MM.1S (cell line): ENCODE measurements around the gene ARL6IP5.

Experiments
- DNase-seq: peaks from one replicate; pipeline ENCODE4 v3.0.0-alpha.2; 2015
- H2AFZ ChIP-seq: fragments of 300-600 bp; sonication (generic); 2 replicates; pipeline ENCODE4 v1.6.0; 2016; ENCODE audit warnings: antibody characterized with exemption, low read length
- H3F3A ChIP-seq: fragments of 300-600 bp; sonication (generic); 2 replicates; pipeline ENCODE4 v1.6.1; 2016; ENCODE audit warnings: mild to moderate bottlenecking, antibody characterized with exemption, low read length, moderate library complexity, mixed read lengths; ENCODE audit not compliant: insufficient read depth
- H3K27ac ChIP-seq: fragments of 300-600 bp; sonication (generic); 2 replicates; pipeline ENCODE4 v1.5.1; 2016; ENCODE audit warnings: mild to moderate bottlenecking, low read length
- H3K27me3 ChIP-seq: fragments of 300-600 bp; sonication (generic); replicated peaks from 2 replicates; pipeline ENCODE4 v1.6.0; 2016; ENCODE audit warnings: low read length; ENCODE audit not compliant: insufficient read depth
- H3K36me3 ChIP-seq: fragments of 300-600 bp; sonication (generic); replicated peaks from 2 replicates; pipeline ENCODE4 v1.6.1; 2016; ENCODE audit warnings: mild to moderate bottlenecking, low read length, mixed read lengths; ENCODE audit not compliant: insufficient read depth
- H3K4me1 ChIP-seq: fragments of 300-600 bp; sonication (generic); 2 replicates; pipeline ENCODE4 v1.6.1; 2016; ENCODE audit warnings: low read length, mixed read lengths
- H3K4me2 ChIP-seq: fragments of 300-600 bp; sonication (generic); 2 replicates; pipeline ENCODE4 v1.6.0; 2016; ENCODE audit warnings: low read depth, low read length
- H3K4me3 ChIP-seq: fragments of 300-600 bp; sonication (generic); 2 replicates; pipeline ENCODE4 v1.5.1; 2016; ENCODE audit warnings: low read length, mixed read lengths
- H3K79me2 ChIP-seq: fragments of 300-600 bp; sonication (generic); 2 replicates; pipeline ENCODE4 v1.6.1; 2016; ENCODE audit warnings: mixed run types, low read length, mixed read lengths
- H3K9ac ChIP-seq: fragments of 300-600 bp; sonication (generic); 2 replicates; pipeline ENCODE4 v1.6.1; 2016; ENCODE audit warnings: low read length, mixed read lengths
- H3K9me2 ChIP-seq: fragments of 300-600 bp; sonication (generic); replicated peaks from 2 replicates; pipeline ENCODE4 v1.6.1; 2016; ENCODE audit warnings: mild to moderate bottlenecking, low read length, mixed read lengths; ENCODE audit not compliant: insufficient read depth
- H3K9me3 ChIP-seq: fragments of 300-600 bp; sonication (generic); replicated peaks from 2 replicates; pipeline ENCODE4 v1.6.1; 2016; ENCODE audit warnings: mild to moderate bottlenecking, low read length, mixed read lengths; ENCODE audit not compliant: insufficient read depth
- H4K20me1 ChIP-seq: fragments of 300-600 bp; sonication (generic); 2 replicates; pipeline ENCODE4 v1.6.1; 2016; ENCODE audit warnings: mild to moderate bottlenecking, low read length, moderate library complexity, mixed read lengths; ENCODE audit not compliant: insufficient read depth
- EZH2 ChIP-seq: fragments of 300-600 bp; sonication (generic); optimal IDR thresholded peaks from 2 replicates; pipeline ENCODE3; 2017; ENCODE audit warnings: low read depth, mild to moderate bottlenecking, antibody characterized with exemption, low read length, mixed read lengths
- EZH2phosphoT487 ChIP-seq: fragments of 300-600 bp; sonication (generic); IDR thresholded peaks from 2 replicates; pipeline ENCODE4 v1.6.1; 2018; ENCODE audit warnings: antibody characterized with exemption, low read length
- TF ChIP-seq, protein P1 (sequence below): fragments of 300-600 bp; sonication (generic); IDR thresholded peaks from 2 replicates; pipeline ENCODE4 v1.5.1; 2016; ENCODE audit warnings: antibody characterized with exemption, low read length, mixed read lengths

Gene ARL6IP5

DNA sequence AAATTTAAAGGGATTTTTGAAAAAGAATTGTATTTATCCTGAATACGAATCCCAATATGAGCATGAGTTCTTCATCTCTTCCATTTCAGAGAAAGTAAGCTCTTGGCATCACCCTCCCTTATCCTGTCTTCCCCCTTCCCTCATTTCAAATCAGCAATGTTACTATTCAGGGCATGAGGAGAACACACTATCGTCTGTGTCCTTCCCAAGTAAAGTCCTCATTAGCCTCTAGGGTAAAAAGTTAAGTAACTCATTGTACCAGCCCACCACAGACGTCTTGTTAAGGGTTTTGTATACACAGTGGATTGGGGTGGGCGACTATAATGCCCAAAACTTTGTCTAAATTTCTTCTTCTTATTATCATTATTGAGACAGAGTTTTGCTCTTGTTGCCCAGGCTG is 14.8 kb downstream of the ARL6IP5 start:
- peaks cover 91% of the 10 kb centered on the region for H3K79me2 ChIP-seq
- no peaks in the 10 kb centered on the region for H3K27me3 ChIP-seq
- no peak overlapping the region for H3K27ac ChIP-seq
- no peak for TF ChIP-seq EZH2phosphoT487
- TF ChIP-seq EZH2: no peak
- TF ChIP-seq, protein P1, sequence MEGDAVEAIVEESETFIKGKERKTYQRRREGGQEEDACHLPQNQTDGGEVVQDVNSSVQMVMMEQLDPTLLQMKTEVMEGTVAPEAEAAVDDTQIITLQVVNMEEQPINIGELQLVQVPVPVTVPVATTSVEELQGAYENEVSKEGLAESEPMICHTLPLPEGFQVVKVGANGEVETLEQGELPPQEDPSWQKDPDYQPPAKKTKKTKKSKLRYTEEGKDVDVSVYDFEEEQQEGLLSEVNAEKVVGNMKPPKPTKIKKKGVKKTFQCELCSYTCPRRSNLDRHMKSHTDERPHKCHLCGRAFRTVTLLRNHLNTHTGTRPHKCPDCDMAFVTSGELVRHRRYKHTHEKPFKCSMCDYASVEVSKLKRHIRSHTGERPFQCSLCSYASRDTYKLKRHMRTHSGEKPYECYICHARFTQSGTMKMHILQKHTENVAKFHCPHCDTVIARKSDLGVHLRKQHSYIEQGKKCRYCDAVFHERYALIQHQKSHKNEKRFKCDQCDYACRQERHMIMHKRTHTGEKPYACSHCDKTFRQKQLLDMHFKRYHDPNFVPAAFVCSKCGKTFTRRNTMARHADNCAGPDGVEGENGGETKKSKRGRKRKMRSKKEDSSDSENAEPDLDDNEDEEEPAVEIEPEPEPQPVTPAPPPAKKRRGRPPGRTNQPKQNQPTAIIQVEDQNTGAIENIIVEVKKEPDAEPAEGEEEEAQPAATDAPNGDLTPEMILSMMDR: no peak
- H3K9me3 ChIP-seq: no peaks in the 10 kb centered on the region
- H3K9me2 ChIP-seq: no peaks in the 10 kb centered on the region
- peaks cover 50% of the 10 kb centered on the region for H3K4me1 ChIP-seq
- H3K4me2 ChIP-seq: no peak overlapping the region
- peaks cover 41% of the 10 kb centered on the region for H3F3A ChIP-seq
- H3K9ac ChIP-seq: no peak overlapping the region
- H3K36me3 ChIP-seq: peaks cover 19% of the 10 kb centered on the region; the same call in 1 of the 2 replicates
- H4K20me1 ChIP-seq: no peaks in the 10 kb centered on the region
- no peak overlapping the region for H3K4me3 ChIP-seq
- no peak for DNase-seq
- no peak overlapping the region for H2AFZ ChIP-seq

DNA sequence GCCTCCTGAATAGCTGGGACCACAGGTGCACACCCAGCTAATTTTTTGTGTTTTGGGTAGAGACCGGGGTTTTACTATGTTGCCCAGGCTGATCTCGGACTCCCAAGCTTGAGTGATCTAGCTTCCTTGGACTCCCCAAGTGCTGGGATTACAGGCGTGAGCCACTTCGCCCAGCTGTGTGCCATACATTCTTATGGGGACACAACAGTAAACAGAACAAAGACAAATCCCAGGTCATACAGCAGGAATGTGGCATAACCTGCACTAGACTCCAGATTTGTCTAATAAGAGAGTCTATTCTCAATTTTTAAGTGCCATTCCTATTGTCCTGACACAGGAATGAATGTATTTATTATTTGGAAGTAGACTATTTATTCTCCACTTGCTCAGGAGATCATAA is 17.6 kb downstream of the ARL6IP5 start:
- no peak for TF ChIP-seq EZH2
- TF ChIP-seq, protein P1: no peak
- TF ChIP-seq EZH2phosphoT487: no peak
- no peak overlapping the region for H3K4me3 ChIP-seq

DNA sequence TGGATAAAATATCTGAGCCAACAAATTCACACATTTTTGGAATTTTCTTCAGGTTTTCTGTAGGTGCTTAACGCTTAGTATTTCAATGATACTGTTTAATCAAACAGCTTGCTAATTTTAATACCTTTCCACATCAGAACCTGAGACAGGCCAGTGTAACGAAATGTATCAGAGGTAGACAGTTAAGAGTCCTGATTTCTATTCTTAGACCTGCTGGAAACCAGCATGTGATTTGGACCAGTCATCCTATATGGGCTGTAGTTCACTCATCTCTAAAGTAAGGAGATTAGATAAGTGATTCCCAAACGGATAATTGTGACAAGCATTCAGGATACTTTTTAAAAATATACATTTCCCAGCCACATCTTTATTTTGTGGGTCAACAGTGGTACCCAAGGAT is 18.4 kb downstream of the ARL6IP5 start:
- peak overlapping the region; percentile 22; the same call in 1 of the 2 replicates for H3K4me3 ChIP-seq
- TF ChIP-seq, protein P1: no peak
- no peak for TF ChIP-seq EZH2
- no peak for TF ChIP-seq EZH2phosphoT487
- H3K79me2 ChIP-seq: peaks cover 73% of the 10 kb centered on the region
- no peak for DNase-seq
- H3K9me3 ChIP-seq: no peaks in the 10 kb centered on the region
- H2AFZ ChIP-seq: no peak overlapping the region
- peak overlapping the region; percentile 79; the same call in 1 of the 2 replicates for H3K4me2 ChIP-seq
- 0 out of 2 replicates have a peak, but pooled peaks cover 19% of the 10 kb centered on the region for H3K36me3 ChIP-seq
- H4K20me1 ChIP-seq: no peaks in the 10 kb centered on the region
- H3K9me2 ChIP-seq: no peaks in the 10 kb centered on the region
- H3K27me3 ChIP-seq: no peaks in the 10 kb centered on the region
- peaks cover 40% of the 10 kb centered on the region for H3K4me1 ChIP-seq
- 0 out of 2 replicates have a peak overlapping the region, but pooled peaks have one; percentile 11 for H3K9ac ChIP-seq
- peaks cover 34% of the 10 kb centered on the region for H3F3A ChIP-seq
- peak overlapping the region; percentile 88; the same call in 1 of the 2 replicates for H3K27ac ChIP-seq

More for the DNA sequence above, 17.6 kb downstream of the ARL6IP5 start:
- H3K9me3 ChIP-seq: no peaks in the 10 kb centered on the region
- no peak for DNase-seq
- peaks cover 79% of the 10 kb centered on the region for H3K79me2 ChIP-seq
- H3F3A ChIP-seq: peaks cover 34% of the 10 kb centered on the region
- peak overlapping the region; percentile 88; the same call in 1 of the 2 replicates for H3K27ac ChIP-seq
- H3K36me3 ChIP-seq: peaks cover 19% of the 10 kb centered on the region; the same call in 1 of the 2 replicates
- H3K27me3 ChIP-seq: no peaks in the 10 kb centered on the region
- H3K4me1 ChIP-seq: peaks cover 43% of the 10 kb centered on the region
- peak overlapping the region; percentile 79; the same call in 1 of the 2 replicates for H3K4me2 ChIP-seq
- H2AFZ ChIP-seq: no peak overlapping the region
- H3K9ac ChIP-seq: no peak overlapping the region
- no peaks in the 10 kb centered on the region for H4K20me1 ChIP-seq
- H3K9me2 ChIP-seq: no peaks in the 10 kb centered on the region
